ENCODE data around the gene C1R.

Gene C1R

GRCh38 chr12:7092229-7092985, at the start of gene C1R:
TSS of gene C1R (minus strand) at chr12:7092445. CDS start at chr12:7092388, 57 bp downstream.
- DNase-seq = no peak

GRCh38 chr12:7141351-7142005, 49.2 kb upstream of the C1R start:
- DNase-seq = no peak

- DNase-seq = no peak
These were observed 47.0 kb upstream of the C1R start for GRCh38 chr12:7139200-7139599.

GRCh38 chr12:7137908-7138307, 45.7 kb upstream of the C1R start:
- no peak for DNase-seq

- DNase-seq = no peak
These were observed 44.4 kb upstream of the C1R start for GRCh38 chr12:7136676-7137075.

GRCh38 chr12:7136071-7136470, 43.8 kb upstream of the C1R start:
- DNase-seq = no peak

- no peak for DNase-seq
These were observed 42.3 kb upstream of the C1R start for GRCh38 chr12:7134396-7135166.

GRCh38 chr12:7131502-7131866, 39.2 kb upstream of the C1R start:
- DNase-seq = no peak

- DNase-seq = peak; percentile 10
These were observed 38.7 kb upstream of the C1R start for GRCh38 chr12:7130701-7131501.

- peak; percentile 61 for DNase-seq
These were observed 37.8 kb upstream of the C1R start, which contains the start of gene CLSTN3 for GRCh38 chr12:7129872-7130691. TSS of gene CLSTN3 (plus strand) at chr12:7130371. CDS start at chr12:7130649, 278 bp downstream.

GRCh38 chr12:7129287-7129871, 37.1 kb upstream of the C1R start:
- DNase-seq = no peak

- no peak for DNase-seq
These were observed 36.5 kb upstream of the C1R start, which contains the start of gene RBP5 for GRCh38 chr12:7128681-7129286. TSS of gene RBP5 (minus strand) at chr12:7128889. CDS start at chr12:7128775, 114 bp downstream.

GRCh38 chr12:7127916-7128626, 35.8 kb upstream of the C1R start:
- no peak for DNase-seq

GRCh38 chr12:7125632-7126227, 33.5 kb upstream of the C1R start:
- DNase-seq = no peak

GRCh38 chr12:7123806-7124522, 31.7 kb upstream of the C1R start:
- no peak for DNase-seq

GRCh38 chr12:7122811-7123769, 30.8 kb upstream of the C1R start:
- no peak for DNase-seq

GRCh38 chr12:7121324-7121723, 29.1 kb upstream of the C1R start:
- DNase-seq = no peak

GRCh38 chr12:7120166-7120565, 27.9 kb upstream of the C1R start:
- DNase-seq = no peak

All from DMS153 (cell line).